ENCODE data around the gene GNAT2. TPM values are rescaled to one million over a fixed set of nuclear protein-coding genes. Genes with fewer than 3 reads are reported as not detected.

Gene GNAT2
- total RNA-seq, 1 donor from 2014 or later, result not detected

GRCh38 chr1:109566982-109567381 is 52.4 kb downstream of the GNAT2 start:
- Mint-ChIP-seq H3K9me3 (ENCODE audit: unreplicated experiment) (no peaks in the 10 kb centered on the region), H3K27me3 (ENCODE audit: low read depth, unreplicated experiment) (no peaks in the 10 kb centered on the region), H3K27ac (ENCODE audit: unreplicated experiment) (no peak overlapping the region), H3K36me3 (ENCODE audit: low read depth, unreplicated experiment) (no peaks in the 10 kb centered on the region), H3K4me1 (ENCODE audit: low read depth, unreplicated experiment) (peaks cover 27% of the 10 kb centered on the region), H3K4me3 (ENCODE audit: unreplicated experiment) (no peak overlapping the region)
- H3K9ac ChIP-seq (ENCODE audit: low read length), result no peak overlapping the region
- H3K36me3 ChIP-seq (ENCODE audit: insufficient read depth, low read length), result no peaks in the 10 kb centered on the region
- no peak overlapping the region for H2AFZ ChIP-seq (ENCODE audit: low read depth, low read length)
- H3K27me3 ChIP-seq (ENCODE audit: insufficient read depth, low read length), result no peaks in the 10 kb centered on the region
- no peaks in the 10 kb centered on the region for H3K9me3 ChIP-seq (ENCODE audit: insufficient read depth, low read depth, low read length)
- peaks cover 4% of the 10 kb centered on the region for H3K4me1 ChIP-seq (ENCODE audit: insufficient read depth, low read length)
- DNase-seq (ENCODE audit: low read depth), result no peak
- no peak for FAIRE-seq
- H4K20me1 ChIP-seq (ENCODE audit: insufficient read depth, low read length), result peaks cover 98% of the 10 kb centered on the region
- H3K27ac ChIP-seq (ENCODE audit: low read depth, low read length), result no peak overlapping the region
- H3K79me2 ChIP-seq (ENCODE audit: insufficient read depth, low read length), result peaks cover 99% of the 10 kb centered on the region
- TF ChIP-seq CTCF (IDR thresholded peaks at IDR 0.05; ENCODE audit: insufficient read depth, low read depth, low read length) (no peak), EZH2 (IDR thresholded peaks at IDR 0.05; ENCODE audit: insufficient read depth, low read length) (no peak)
- no peak overlapping the region for H3K4me2 ChIP-seq (ENCODE audit: low read length)
- H3K4me3 ChIP-seq (ENCODE audit: insufficient read depth, low read depth, low read length), result no peak overlapping the region

DNA sequence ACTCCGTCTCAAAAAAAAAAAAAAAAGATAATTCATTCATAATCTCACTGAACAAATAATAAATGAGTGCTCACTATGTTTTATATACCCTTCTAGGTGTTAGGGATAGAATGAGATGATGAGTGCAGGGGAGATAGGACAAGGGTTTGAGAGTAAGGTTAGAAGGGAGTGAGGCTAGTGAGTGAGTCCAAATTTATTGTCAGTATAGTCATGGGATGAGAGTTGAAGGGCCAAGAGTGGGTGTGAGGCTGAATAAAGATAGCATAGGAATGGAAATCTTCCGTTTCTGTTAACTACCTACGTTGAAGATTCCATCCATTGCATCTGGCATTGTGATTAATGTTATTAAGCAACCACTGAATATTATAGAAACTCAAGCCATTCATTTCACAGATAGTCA is 54.2 kb downstream of the GNAT2 start:
- DNase-seq (ENCODE audit: low read depth) (no peak), FAIRE-seq (no peak)
- no peak overlapping the region for H3K4me3 ChIP-seq (ENCODE audit: insufficient read depth, low read depth, low read length)
- no peak overlapping the region for H3K4me2 ChIP-seq (ENCODE audit: low read length)
- H3K9ac ChIP-seq (ENCODE audit: low read length), result no peak overlapping the region
- Mint-ChIP-seq H3K27me3 (ENCODE audit: low read depth, unreplicated experiment) (no peaks in the 10 kb centered on the region), H3K4me3 (ENCODE audit: unreplicated experiment) (no peak overlapping the region), H3K27ac (ENCODE audit: unreplicated experiment) (no peak overlapping the region), H3K4me1 (ENCODE audit: low read depth, unreplicated experiment) (peaks cover 35% of the 10 kb centered on the region), H3K36me3 (ENCODE audit: low read depth, unreplicated experiment) (no peaks in the 10 kb centered on the region), H3K9me3 (ENCODE audit: unreplicated experiment) (no peaks in the 10 kb centered on the region)
- no peaks in the 10 kb centered on the region for H3K27me3 ChIP-seq (ENCODE audit: insufficient read depth, low read length)
- no peak overlapping the region for H3K27ac ChIP-seq (ENCODE audit: low read depth, low read length)
- H3K79me2 ChIP-seq (ENCODE audit: insufficient read depth, low read length), result peaks cover 100% of the 10 kb centered on the region
- TF ChIP-seq EZH2 (IDR thresholded peaks at IDR 0.05; ENCODE audit: insufficient read depth, low read length), result no peak
- no peak for TF ChIP-seq CTCF (IDR thresholded peaks at IDR 0.05; ENCODE audit: insufficient read depth, low read depth, low read length)
- H3K9me3 ChIP-seq (ENCODE audit: insufficient read depth, low read depth, low read length), result no peaks in the 10 kb centered on the region
- H3K36me3 ChIP-seq (ENCODE audit: insufficient read depth, low read length), result no peaks in the 10 kb centered on the region
- H4K20me1 ChIP-seq (ENCODE audit: insufficient read depth, low read length), result peaks cover 99% of the 10 kb centered on the region
- H3K4me1 ChIP-seq (ENCODE audit: insufficient read depth, low read length), result peaks cover 4% of the 10 kb centered on the region
- H2AFZ ChIP-seq (ENCODE audit: low read depth, low read length), result no peak overlapping the region

DNA sequence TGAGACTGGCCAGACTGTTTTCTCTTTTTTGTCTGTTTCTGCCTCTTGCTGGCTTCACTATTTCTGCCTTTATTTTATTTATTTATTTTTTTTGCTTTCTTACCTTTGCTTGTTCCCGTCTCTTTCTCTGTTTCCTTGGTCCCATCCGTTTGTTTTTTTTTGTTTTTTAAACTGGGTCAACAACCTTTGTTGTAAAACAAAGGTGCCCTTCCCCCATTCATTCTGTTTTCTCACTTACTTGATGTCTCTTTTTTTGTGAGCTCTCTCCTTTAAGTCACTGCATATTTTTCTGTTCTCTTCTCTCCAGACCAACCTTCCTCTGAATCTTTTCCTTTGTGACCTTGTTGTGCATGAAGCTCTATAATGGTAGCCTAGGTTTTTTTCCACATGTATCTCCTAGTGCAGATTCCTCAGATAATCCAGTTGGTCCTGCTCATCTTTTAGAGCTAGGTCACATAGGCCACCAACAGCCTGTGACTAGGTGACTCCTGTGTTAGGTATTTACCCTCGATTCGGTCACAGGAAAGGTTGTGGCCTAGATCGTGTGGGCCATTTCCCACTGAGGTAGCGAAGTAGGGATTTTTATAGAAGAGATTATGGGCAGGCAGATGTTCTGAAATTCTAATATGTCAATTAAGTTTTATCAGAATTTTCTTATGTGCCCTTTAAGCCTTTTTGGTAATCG is 55.1 kb downstream of the GNAT2 start:
- H3K4me1 Mint-ChIP-seq (ENCODE audit: low read depth, unreplicated experiment), result peaks cover 38% of the 10 kb centered on the region
- H4K20me1 ChIP-seq (ENCODE audit: insufficient read depth, low read length), result peaks cover 100% of the 10 kb centered on the region

More for the DNA sequence above, 55.1 kb downstream of the GNAT2 start:
- Mint-ChIP-seq H3K27ac (ENCODE audit: unreplicated experiment) (peak overlapping the region; percentile 4), H3K4me3 (ENCODE audit: unreplicated experiment) (no peak overlapping the region), H3K27me3 (ENCODE audit: low read depth, unreplicated experiment) (no peaks in the 10 kb centered on the region), H3K36me3 (ENCODE audit: low read depth, unreplicated experiment) (no peaks in the 10 kb centered on the region), H3K9me3 (ENCODE audit: unreplicated experiment) (no peaks in the 10 kb centered on the region)
- no peak for FAIRE-seq
- H3K4me2 ChIP-seq (ENCODE audit: low read length), result peak overlapping the region; percentile 12
- TF ChIP-seq CTCF (IDR thresholded peaks at IDR 0.05; ENCODE audit: insufficient read depth, low read depth, low read length) (no peak), EZH2 (IDR thresholded peaks at IDR 0.05; ENCODE audit: insufficient read depth, low read length) (no peak)
- H3K4me1 ChIP-seq (ENCODE audit: insufficient read depth, low read length), result peaks cover 4% of the 10 kb centered on the region
- H3K27ac ChIP-seq (ENCODE audit: low read depth, low read length), result no peak overlapping the region
- no peak overlapping the region for H3K9ac ChIP-seq (ENCODE audit: low read length)
- H3K27me3 ChIP-seq (ENCODE audit: insufficient read depth, low read length), result no peaks in the 10 kb centered on the region
- H3K9me3 ChIP-seq (ENCODE audit: insufficient read depth, low read depth, low read length), result no peaks in the 10 kb centered on the region
- DNase-seq (ENCODE audit: low read depth), result no peak
- H3K36me3 ChIP-seq (ENCODE audit: insufficient read depth, low read length), result no peaks in the 10 kb centered on the region
- H2AFZ ChIP-seq (ENCODE audit: low read depth, low read length), result no peak overlapping the region
- peaks cover 100% of the 10 kb centered on the region for H3K79me2 ChIP-seq (ENCODE audit: insufficient read depth, low read length)
- H3K4me3 ChIP-seq (ENCODE audit: insufficient read depth, low read depth, low read length), result no peak overlapping the region

Measured in astrocyte (in vitro differentiated cells and primary cell).